NCI-H524 treated with DMSO at 0.1 percent for 48 hours (cell line): Measurements from ENCODE around the gene ENO1.
A peak's percentile ranks its signal among the peaks of the same experiment; 100 is the strongest.

Experiments used
- DNase-seq: peaks from one replicate; lab custom pipeline; 2025; lab: John Stamatoyannopoulos, UW

ENO1 gene

GRCh38 chr1:8870616-8871538 is 7.6 kb downstream of the ENO1 start:
- no peak for DNase-seq

GRCh38 chr1:8870103-8870502 is 8.4 kb downstream of the ENO1 start:
- DNase-seq = no peak

- DNase-seq = no peak
Observed at GRCh38 chr1:8867878-8868567, 10.5 kb downstream of the ENO1 start.

GRCh38 chr1:8866792-8867415 is 11.6 kb downstream of the ENO1 start:
- DNase-seq = no peak

- no peak for DNase-seq
Observed at GRCh38 chr1:8866173-8866791, 12.2 kb downstream of the ENO1 start.

- DNase-seq = no peak
Observed at GRCh38 chr1:8864713-8865344, 13.7 kb downstream of the ENO1 start.

- no peak for DNase-seq
Observed at GRCh38 chr1:8863794-8864233, 14.7 kb downstream of the ENO1 start.

- DNase-seq = no peak
Observed at GRCh38 chr1:8863138-8863537, 15.3 kb downstream of the ENO1 start.

GRCh38 chr1:8862528-8862927 is 16.0 kb downstream of the ENO1 start:
- no peak for DNase-seq

GRCh38 chr1:8860738-8861516 is 17.6 kb downstream of the ENO1 start:
- DNase-seq = no peak

GRCh38 chr1:8858888-8859706 is 19.4 kb downstream of the ENO1 start:
- DNase-seq = no peak

GRCh38 chr1:8858112-8858668 is 20.3 kb downstream of the ENO1 start:
- no peak for DNase-seq

- no peak for DNase-seq
Observed at GRCh38 chr1:8856689-8857412, 21.6 kb downstream of the ENO1 start.

- DNase-seq = peak; percentile 22
Observed at GRCh38 chr1:8854240-8854639, 24.2 kb downstream of the ENO1 start.

- no peak for DNase-seq
Observed at GRCh38 chr1:8851060-8851459, 27.4 kb downstream of the ENO1 start.

- peak; percentile 83 for DNase-seq
Observed at GRCh38 chr1:8848663-8849386, 29.7 kb downstream of the ENO1 start.

- no peak for DNase-seq
Observed at GRCh38 chr1:8847990-8848389, 30.5 kb downstream of the ENO1 start.

- DNase-seq = no peak
Observed at GRCh38 chr1:8846263-8846662, 32.2 kb downstream of the ENO1 start.
